Germinal center (tissue), 1 donor: ENCODE results near the gene SHPK.
"Not testable (repeated sequence)": the region's sequence is repeated elsewhere in the genome, so short reads cannot be mapped to it uniquely, and the experiment has no call there.

Source experiments
- DNase-seq: peaks from one replicate; pipeline ENCODE4 v3.0.0; 2012; ENCODE audit warnings: mixed read lengths, low spot score

SHPK gene

GRCh38 chr17:3585826-3586225 lies 50.2 kb downstream of the SHPK start:
- no peak for DNase-seq

DNA sequence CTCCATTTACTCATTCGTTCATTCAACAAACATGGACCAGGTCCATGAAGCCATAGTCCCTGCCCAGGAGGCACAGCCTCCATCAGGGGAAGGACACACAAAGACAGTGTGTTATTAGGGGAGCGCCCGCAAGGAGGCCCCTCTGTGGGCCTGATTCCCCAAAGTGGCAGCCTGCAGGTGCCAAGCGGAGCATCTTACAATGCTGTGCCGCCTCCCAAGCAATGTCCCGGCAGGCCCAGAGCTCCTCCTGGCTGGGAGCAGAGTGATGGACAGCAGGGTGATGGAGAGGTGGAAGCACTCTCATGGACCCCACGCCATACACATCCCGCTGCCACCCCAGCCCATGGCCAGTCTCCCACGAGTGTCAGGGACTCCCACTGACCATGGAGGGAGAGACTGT lies 52.6 kb downstream of the SHPK start:
- DNase-seq, result no peak

GRCh38 chr17:3582915-3583314 lies 53.1 kb downstream of the SHPK start:
- DNase-seq, result no peak

GRCh38 chr17:3578667-3579066 lies 57.4 kb downstream of the SHPK start:
- DNase-seq, result not testable (repeated sequence)

DNA sequence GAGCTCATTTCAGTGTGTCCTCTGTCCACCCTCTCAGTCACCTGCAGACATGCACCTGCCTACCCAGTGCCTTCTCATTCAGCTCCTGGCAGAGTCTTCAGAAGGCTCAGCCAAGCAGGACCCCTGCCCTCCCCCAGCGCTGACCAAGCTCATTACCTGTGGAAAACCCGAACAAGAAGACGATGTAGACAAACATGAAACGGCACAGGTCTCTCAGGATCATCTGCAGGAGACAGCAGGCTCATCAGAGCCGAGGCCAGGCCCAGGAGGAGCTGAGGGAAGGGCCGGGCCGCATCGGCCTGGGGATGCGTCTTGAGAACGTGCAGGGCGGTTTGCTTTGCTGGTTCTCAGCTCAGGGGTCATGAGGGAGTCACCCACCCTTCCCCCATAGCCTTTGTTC lies 59.1 kb downstream of the SHPK start:
- DNase-seq, result no peak

GRCh38 chr17:3575511-3575910 lies 60.5 kb downstream of the SHPK start:
- DNase-seq, result no peak

- no peak for DNase-seq
Measured at GRCh38 chr17:3574231-3574630, 61.8 kb downstream of the SHPK start.

- DNase-seq, result no peak
Measured at GRCh38 chr17:3573246-3574100, 62.6 kb downstream of the SHPK start.

- DNase-seq, result no peak
Measured at GRCh38 chr17:3572231-3572630, 63.8 kb downstream of the SHPK start.

DNA sequence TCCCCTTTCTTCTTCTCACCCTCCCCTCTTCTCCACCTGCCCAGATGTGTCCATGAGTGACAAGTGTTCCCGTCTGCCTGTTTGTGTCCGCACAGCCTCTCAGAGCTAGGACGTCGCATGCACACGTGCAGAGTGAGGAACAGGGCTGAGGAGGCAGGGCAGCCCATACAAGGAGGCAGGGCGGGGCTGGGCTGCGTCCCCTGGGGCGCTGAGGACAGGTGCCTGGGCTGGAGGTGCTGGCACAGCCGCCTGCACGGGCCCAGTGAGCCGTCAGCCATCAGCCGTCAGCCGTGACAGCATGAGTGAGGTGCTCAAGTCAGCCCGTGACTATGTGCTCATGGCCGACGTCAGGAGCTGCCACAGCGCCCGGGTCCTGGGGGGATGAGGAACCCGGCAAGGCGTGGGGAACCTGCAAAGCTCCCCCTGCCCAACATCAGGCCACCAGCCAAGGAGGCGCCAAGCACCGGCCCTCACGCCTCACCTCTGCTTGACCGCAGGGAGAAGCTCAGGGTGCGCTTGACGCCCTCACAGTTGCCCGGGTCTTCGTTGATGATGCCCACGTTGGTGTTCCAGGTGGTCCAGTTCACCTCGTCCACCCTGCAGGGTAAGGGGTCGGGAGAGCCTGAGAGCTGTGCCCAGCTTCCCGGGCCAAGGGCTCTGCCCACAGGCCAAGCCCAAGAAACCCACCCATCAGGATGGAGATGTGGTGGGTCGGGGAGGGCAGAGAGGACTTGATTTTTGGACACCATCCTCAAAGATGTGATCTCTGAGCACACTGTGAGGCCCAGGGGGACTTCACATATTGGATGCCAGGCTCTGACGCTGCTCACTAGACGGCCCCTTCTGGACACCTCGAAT lies 64.8 kb downstream of the SHPK start:
- peak; percentile 41 for DNase-seq

- no peak for DNase-seq
Measured at GRCh38 chr17:3569534-3570137, 66.4 kb downstream of the SHPK start.

- DNase-seq, result no peak
Measured at GRCh38 chr17:3566551-3566950, 69.5 kb downstream of the SHPK start.

DNA sequence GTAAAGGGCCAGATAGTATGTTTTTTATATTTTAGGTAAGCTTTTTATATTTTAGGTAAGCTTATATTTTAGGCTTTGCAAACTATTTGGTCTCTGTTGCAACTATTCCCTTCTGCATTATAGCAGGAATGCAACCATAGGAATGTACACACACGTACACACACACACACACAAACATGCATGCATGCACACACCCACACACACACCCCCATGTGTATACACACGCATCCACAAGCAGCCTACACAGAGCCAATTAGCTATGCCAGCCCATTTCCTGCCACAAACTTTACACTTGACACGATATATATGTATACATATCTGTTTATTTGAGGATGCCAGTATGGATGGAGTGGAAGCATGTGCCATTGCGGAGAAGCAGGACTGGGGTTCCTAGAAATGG lies 70.9 kb downstream of the SHPK start:
- no peak for DNase-seq

DNA sequence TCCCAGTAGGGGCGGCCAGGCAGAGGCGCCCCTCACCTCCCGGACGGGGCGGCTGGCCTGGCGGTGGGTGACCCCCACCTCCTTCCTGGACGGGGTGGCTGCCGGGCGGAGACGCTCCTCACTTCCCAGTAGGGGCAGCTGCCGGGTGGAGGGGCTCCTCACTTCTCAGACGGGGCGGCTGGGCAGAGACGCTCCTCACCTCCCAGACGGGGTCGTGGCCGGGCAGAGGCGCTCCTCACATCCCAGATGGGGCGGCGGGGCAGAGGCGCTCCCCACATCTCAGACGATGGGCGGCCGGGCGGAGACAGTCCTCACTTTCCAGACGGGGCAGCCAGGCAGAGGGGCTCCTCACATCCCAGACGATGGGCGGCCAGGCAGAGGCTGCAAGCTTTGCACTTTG lies 71.8 kb downstream of the SHPK start:
- not testable (repeated sequence) for DNase-seq

- DNase-seq, result no peak
Measured at GRCh38 chr17:3559270-3559645, 76.8 kb downstream of the SHPK start.

DNA sequence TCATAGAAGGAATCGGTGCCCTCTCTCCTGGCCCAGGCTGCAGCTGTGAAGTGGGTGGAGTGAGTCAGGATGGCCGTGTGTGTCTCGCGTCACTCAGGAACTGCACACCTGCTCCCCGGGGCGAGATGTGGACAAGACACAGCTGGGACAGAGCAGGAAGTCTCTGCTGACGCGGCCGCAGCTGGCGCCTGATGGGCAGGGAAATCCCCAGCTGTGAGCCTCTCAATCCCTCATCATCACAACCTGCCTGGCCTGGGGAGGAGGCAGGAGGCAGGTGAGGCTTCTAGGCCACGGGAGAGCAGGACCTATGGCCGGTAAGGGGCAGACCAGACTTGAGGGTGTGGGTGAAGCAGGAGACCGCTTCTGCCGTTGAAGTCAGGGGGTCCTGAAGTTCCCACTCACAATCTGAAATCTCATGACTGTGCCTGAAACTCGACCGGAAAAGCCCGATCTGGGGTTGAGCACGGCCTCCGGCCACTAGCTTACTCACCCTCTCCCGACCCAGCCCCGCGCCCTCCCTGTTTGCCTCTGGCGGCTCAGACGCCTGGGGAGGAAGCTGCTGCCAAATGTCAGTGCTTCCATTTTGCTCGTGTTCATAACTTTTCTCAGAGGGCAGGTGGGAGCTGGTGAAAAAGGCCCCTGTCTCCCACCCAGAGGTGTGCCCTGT lies 77.3 kb downstream of the SHPK start:
- peak; percentile 85 for DNase-seq
